ENCODE results near the gene BTBD10.

BTBD10 gene

GRCh38 chr11:13339195-13340153 is 123.5 kb downstream of the BTBD10 start:
- Histone ChIP-seq H3K4me1 (ENCODE audit: low read length) (peaks cover 16% of the 10 kb centered on the region), H3K4me2 (ENCODE audit: low read depth, low read length) (no peak overlapping the region), H3K27ac (ENCODE audit: low read length) (no peak overlapping the region), H3K9me2 (replicated peaks; ENCODE audit: insufficient read depth, low read length) (no peaks in the 10 kb centered on the region), H3K9ac (ENCODE audit: low read length) (no peak overlapping the region), H3K36me3 (replicated peaks; ENCODE audit: insufficient read depth, low read length) (no peaks in the 10 kb centered on the region), H3K4me3 (ENCODE audit: low read length) (no peak overlapping the region), H3F3A (ENCODE audit: insufficient read depth, low read length) (peaks cover 9% of the 10 kb centered on the region; the same call in 1 of the 2 replicates), H4K20me1 (ENCODE audit: insufficient read depth, low read length) (no peaks in the 10 kb centered on the region), H3K27me3 (replicated peaks; ENCODE audit: insufficient read depth, low read length) (no peaks in the 10 kb centered on the region), H2AFZ (ENCODE audit: low read length) (no peak overlapping the region), H3K79me2 (ENCODE audit: low read length) (peaks cover 8% of the 10 kb centered on the region), H3K9me3 (replicated peaks; ENCODE audit: insufficient read depth, low read length) (no peaks in the 10 kb centered on the region)
- TF ChIP-seq, protein P1, sequence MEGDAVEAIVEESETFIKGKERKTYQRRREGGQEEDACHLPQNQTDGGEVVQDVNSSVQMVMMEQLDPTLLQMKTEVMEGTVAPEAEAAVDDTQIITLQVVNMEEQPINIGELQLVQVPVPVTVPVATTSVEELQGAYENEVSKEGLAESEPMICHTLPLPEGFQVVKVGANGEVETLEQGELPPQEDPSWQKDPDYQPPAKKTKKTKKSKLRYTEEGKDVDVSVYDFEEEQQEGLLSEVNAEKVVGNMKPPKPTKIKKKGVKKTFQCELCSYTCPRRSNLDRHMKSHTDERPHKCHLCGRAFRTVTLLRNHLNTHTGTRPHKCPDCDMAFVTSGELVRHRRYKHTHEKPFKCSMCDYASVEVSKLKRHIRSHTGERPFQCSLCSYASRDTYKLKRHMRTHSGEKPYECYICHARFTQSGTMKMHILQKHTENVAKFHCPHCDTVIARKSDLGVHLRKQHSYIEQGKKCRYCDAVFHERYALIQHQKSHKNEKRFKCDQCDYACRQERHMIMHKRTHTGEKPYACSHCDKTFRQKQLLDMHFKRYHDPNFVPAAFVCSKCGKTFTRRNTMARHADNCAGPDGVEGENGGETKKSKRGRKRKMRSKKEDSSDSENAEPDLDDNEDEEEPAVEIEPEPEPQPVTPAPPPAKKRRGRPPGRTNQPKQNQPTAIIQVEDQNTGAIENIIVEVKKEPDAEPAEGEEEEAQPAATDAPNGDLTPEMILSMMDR (IDR thresholded peaks at IDR 0.05; ENCODE audit: low read length): no peak
- no peak for TF ChIP-seq EZH2 (optimal IDR thresholded peaks at IDR 0.05; ENCODE audit: low read depth, low read length)
- TF ChIP-seq EZH2phosphoT487 (IDR thresholded peaks at IDR 0.05; ENCODE audit: low read length): no peak
- DNase-seq: no peak

DNA sequence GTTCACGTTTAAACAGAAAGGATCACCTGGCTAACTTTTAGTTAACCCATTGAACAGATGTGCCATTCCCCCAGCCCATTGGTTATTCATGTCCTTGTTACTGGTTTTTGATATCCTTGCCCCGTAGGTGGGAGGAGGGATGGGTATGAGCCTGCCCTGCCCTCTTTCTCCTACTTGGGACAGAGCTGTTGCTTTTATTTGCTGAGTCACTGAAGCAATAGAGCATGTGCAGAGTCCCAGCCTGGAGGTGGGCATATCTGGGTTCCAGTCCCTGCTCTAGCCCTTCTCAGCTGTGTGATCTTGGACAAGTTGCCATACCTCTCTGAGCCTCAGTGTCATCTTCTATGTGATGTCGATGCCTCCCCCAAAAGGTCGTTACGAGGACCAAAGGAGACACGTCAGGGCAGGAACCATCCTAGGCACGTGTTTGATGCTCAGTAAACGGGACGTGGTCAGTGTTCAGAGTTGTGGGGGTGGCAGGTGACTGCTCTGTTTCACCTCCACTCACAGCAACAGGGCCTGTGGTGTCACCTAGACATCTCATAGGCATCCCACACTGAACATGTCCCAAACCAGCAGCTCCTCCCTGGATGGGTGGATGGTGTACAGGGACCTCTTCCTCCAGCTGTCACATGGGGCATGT is 124.5 kb downstream of the BTBD10 start:
- Histone ChIP-seq H3K9me2 (replicated peaks; ENCODE audit: insufficient read depth, low read length) (no peaks in the 10 kb centered on the region), H4K20me1 (ENCODE audit: insufficient read depth, low read length) (no peaks in the 10 kb centered on the region), H3K27ac (ENCODE audit: low read length) (peak overlapping the region; percentile 33; the same call in 1 of the 2 replicates), H3K27me3 (replicated peaks; ENCODE audit: insufficient read depth, low read length) (no peaks in the 10 kb centered on the region), H3K36me3 (replicated peaks; ENCODE audit: insufficient read depth, low read length) (no peaks in the 10 kb centered on the region), H3K4me3 (ENCODE audit: low read length) (peak overlapping the region; percentile 60), H3K4me2 (ENCODE audit: low read depth, low read length) (peak overlapping the region; percentile 77), H3K79me2 (ENCODE audit: low read length) (peaks cover 7% of the 10 kb centered on the region), H3K9ac (ENCODE audit: low read length) (peak overlapping the region; percentile 30; the same call in 1 of the 2 replicates), H2AFZ (ENCODE audit: low read length) (peak overlapping the region; percentile 37), H3K4me1 (ENCODE audit: low read length) (peaks cover 16% of the 10 kb centered on the region), H3K9me3 (replicated peaks; ENCODE audit: insufficient read depth, low read length) (no peaks in the 10 kb centered on the region), H3F3A (ENCODE audit: insufficient read depth, low read length) (peaks cover 9% of the 10 kb centered on the region; the same call in 1 of the 2 replicates)
- peak; percentile 21 for DNase-seq
- TF ChIP-seq, protein P1 (IDR thresholded peaks at IDR 0.05; ENCODE audit: low read length): no peak
- no peak for TF ChIP-seq EZH2phosphoT487 (IDR thresholded peaks at IDR 0.05; ENCODE audit: low read length)
- TF ChIP-seq EZH2 (optimal IDR thresholded peaks at IDR 0.05; ENCODE audit: low read depth, low read length): no peak

DNA sequence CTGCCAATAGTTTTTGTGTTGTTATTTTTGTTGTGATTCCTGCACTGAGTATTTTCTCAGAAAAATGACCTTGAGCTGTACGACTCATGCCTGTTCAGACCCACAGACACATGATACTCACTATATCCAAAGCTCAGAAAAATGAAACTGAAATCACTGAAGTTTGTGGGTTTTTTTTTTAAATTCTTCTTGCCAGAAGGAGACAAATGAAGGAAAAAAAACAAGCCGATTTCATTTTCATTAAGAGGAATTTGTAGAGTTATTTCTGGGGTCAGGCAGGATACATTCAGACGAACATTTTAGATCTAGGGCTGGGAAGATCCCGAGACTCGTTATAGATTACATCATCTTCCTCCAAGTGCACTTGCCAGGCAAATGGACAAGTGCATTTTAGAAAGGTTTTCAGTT is 125.0 kb downstream of the BTBD10 start:
- Histone ChIP-seq H3K36me3 (replicated peaks; ENCODE audit: insufficient read depth, low read length) (no peaks in the 10 kb centered on the region), H3K79me2 (ENCODE audit: low read length) (peaks cover 7% of the 10 kb centered on the region), H3K9ac (ENCODE audit: low read length) (peak overlapping the region; percentile 30; the same call in 1 of the 2 replicates), H3K27ac (ENCODE audit: low read length) (peak overlapping the region; percentile 33; the same call in 1 of the 2 replicates), H3K9me3 (replicated peaks; ENCODE audit: insufficient read depth, low read length) (no peaks in the 10 kb centered on the region), H3K27me3 (replicated peaks; ENCODE audit: insufficient read depth, low read length) (no peaks in the 10 kb centered on the region), H3F3A (ENCODE audit: insufficient read depth, low read length) (peaks cover 9% of the 10 kb centered on the region; the same call in 1 of the 2 replicates), H3K4me3 (ENCODE audit: low read length) (peak overlapping the region; percentile 60), H3K4me1 (ENCODE audit: low read length) (peaks cover 16% of the 10 kb centered on the region), H3K9me2 (replicated peaks; ENCODE audit: insufficient read depth, low read length) (no peaks in the 10 kb centered on the region), H3K4me2 (ENCODE audit: low read depth, low read length) (peak overlapping the region; percentile 77), H4K20me1 (ENCODE audit: insufficient read depth, low read length) (no peaks in the 10 kb centered on the region), H2AFZ (ENCODE audit: low read length) (peak overlapping the region; percentile 37)
- peak; percentile 82 for DNase-seq
- TF ChIP-seq, protein P1 (IDR thresholded peaks at IDR 0.05; ENCODE audit: low read length): no peak
- no peak for TF ChIP-seq EZH2 (optimal IDR thresholded peaks at IDR 0.05; ENCODE audit: low read depth, low read length)
- no peak for TF ChIP-seq EZH2phosphoT487 (IDR thresholded peaks at IDR 0.05; ENCODE audit: low read length)
